HCT116 (cell line): Measurements from ENCODE around the gene RPL39L. TPM values are rescaled to one million over a fixed set of nuclear protein-coding genes. Genes with fewer than 3 reads are reported as not detected.

Source experiments
- ATAC-seq: fragments of 200-7000 bp; cut with Tn5 transposase; 2 replicates; pipeline ENCODE4 v1.9.1; 2020; ENCODE audit warnings: mild to moderate bottlenecking, moderate library complexity
- BruUV-seq: library from RNA; stranded (reverse); fragments of 400-500 nt; replicated peaks from 2 replicates; lab custom pipeline; 2021; lab: Mats Ljungman, UMichigan
- CTCF ChIA-PET: fragments of 300-600 bp; sonication (Branson Sonifier 250); formaldehyde crosslinking; loops from one replicate; lab custom pipeline; 2021; ENCODE audit warnings: antibody characterized with exemption; lab: Charles Lee
- POLR2A ChIA-PET: fragments of 300-600, 350-600 bp; sonication (Branson Sonifier 250); formaldehyde crosslinking; loops from one replicate; lab custom pipeline; 2021; ENCODE audit warnings: antibody characterized with exemption; lab: Charles Lee
- RAD21 ChIA-PET, 2 experiments: fragments of 300-600 bp; sonication (Branson Sonifier 250); formaldehyde crosslinking; loops; one replicate each; lab custom pipeline; 2023; ENCODE audit warnings: low total read pairs in 2 of 2; ENCODE audit not compliant: uncharacterized antibody in 2 of 2, unreplicated experiment in 2 of 2, low non-redundant PET in 1 of 2; lab: Charles Lee
- DNase-seq: peaks from one replicate; pipeline ENCODE4 v3.0.0-alpha.2; 2010; ENCODE audit warnings: low read depth, low spot score
- H2AFZ ChIP-seq: fragments of 200-600 bp; shearing (Covaris generic), sonication (generic); 2 replicates; pipeline ENCODE4 v1.6.1; 2017; ENCODE audit warnings: low read depth, mixed run types, mixed read lengths, antibody characterized with exemption, low read length; ENCODE audit not compliant: poor library complexity, severe bottlenecking
- H3K27ac ChIP-seq: 2 replicates; pipeline ENCODE4 v1.5.1; 2012; ENCODE audit warnings: low read depth, low read length
- H3K27me3 ChIP-seq: fragments of 200-600 bp; sonication (generic); 2 replicates; pipeline ENCODE4 v1.6.1; 2016; ENCODE audit warnings: mixed run types, low read length, mixed read lengths; ENCODE audit not compliant: insufficient read depth
- H3K36me3 ChIP-seq, 2 experiments: fragments of 200-500 bp in 1 of 2; fragments of 200-600 bp in 1 of 2; sonication (Bioruptor generic) in 1 of 2; sonication (generic) in 1 of 2; 2 replicates each; pipeline versions ENCODE4 v1.5.1 to v1.6.1; 2014 to 2016; ENCODE audit warnings: low read length in 2 of 2, inconsistent platforms in 1 of 2, mixed read lengths in 1 of 2, mixed run types in 1 of 2; ENCODE audit not compliant: insufficient read depth in 2 of 2, control insufficient read depth in 1 of 2
- H3K4me1 ChIP-seq, 2 experiments: fragments of 200-600 bp in 1 of 2; sonication (generic) in 1 of 2; 2 replicates each; pipeline versions ENCODE4 v1.5.1 to v1.6.1; 2012 to 2017; ENCODE audit warnings: low read length in 2 of 2, inconsistent platforms in 1 of 2, mild to moderate bottlenecking in 1 of 2, mixed read lengths in 1 of 2, mixed run types in 1 of 2, moderate library complexity in 1 of 2; ENCODE audit not compliant: insufficient read depth in 2 of 2, control insufficient read depth in 1 of 2
- H3K4me2 ChIP-seq: fragments of 200-600 bp; sonication (generic); 2 replicates; pipeline ENCODE4 v1.6.1; 2017; ENCODE audit warnings: mixed run types, low read length, mixed read lengths
- H3K4me3 ChIP-seq, 2 experiments: fragments of 200-600 bp in 1 of 2; sonication (generic) in 1 of 2; replicated peaks in 1 of 2; 2 replicates each; pipeline ENCODE4 v1.5.1; 2011 to 2016; ENCODE audit warnings: low read length in 2 of 2, control low read depth in 1 of 2, low read depth in 1 of 2, mild to moderate bottlenecking in 1 of 2, mixed read lengths in 1 of 2, mixed run types in 1 of 2
- H3K79me2 ChIP-seq: fragments of 200-600 bp; sonication (generic); 2 replicates; pipeline ENCODE4 v1.6.1; 2017; ENCODE audit warnings: mild to moderate bottlenecking, mixed run types, low read length, moderate library complexity, mixed read lengths; ENCODE audit not compliant: insufficient read depth
- H3K9ac ChIP-seq: fragments of 200-600 bp; sonication (generic); 2 replicates; pipeline ENCODE4 v1.6.1; 2016; ENCODE audit warnings: low read length, mixed read lengths
- H3K9me2 ChIP-seq: fragments of 200-600 bp; sonication (generic), shearing (Covaris generic); 2 replicates; pipeline ENCODE4 v1.6.1; 2017; ENCODE audit warnings: mixed run types, mild to moderate bottlenecking, moderate library complexity; ENCODE audit not compliant: insufficient read depth
- H3K9me3 ChIP-seq, 2 experiments: fragments of 200-500 bp in 1 of 2; fragments of 200-600 bp in 1 of 2; sonication (Bioruptor generic) in 1 of 2; sonication (generic) in 1 of 2; 2 replicates each; pipeline ENCODE4 v1.6.1; 2014 to 2017; ENCODE audit warnings: low read length in 2 of 2, mixed read lengths in 2 of 2, inconsistent platforms in 1 of 2, low read depth in 1 of 2, mild to moderate bottlenecking in 1 of 2, mixed run types in 1 of 2, moderate library complexity in 1 of 2; ENCODE audit not compliant: control insufficient read depth in 1 of 2, insufficient read depth in 1 of 2
- H4K20me1 ChIP-seq: fragments of 200-600 bp; sonication (generic), shearing (Covaris generic); 2 replicates; pipeline ENCODE4 v1.6.1; 2017; ENCODE audit warnings: mixed run types, mild to moderate bottlenecking, moderate library complexity; ENCODE audit not compliant: insufficient read depth
- ATF3 ChIP-seq: IDR thresholded peaks from 2 replicates; pipeline ENCODE4 v1.6.1; 2012
- CBX3 ChIP-seq: IDR thresholded peaks from 2 replicates; pipeline ENCODE4 v1.6.1; 2012; ENCODE audit warnings: low read depth
- EGR1 ChIP-seq: IDR thresholded peaks from 2 replicates; pipeline ENCODE4 v1.6.1; 2012; ENCODE audit warnings: low read depth
- EZH2phosphoT487 ChIP-seq: fragments of 200-600 bp; IDR thresholded peaks from 2 replicates; pipeline ENCODE4 v1.6.1; 2018; ENCODE audit warnings: antibody characterized with exemption, borderline replicate concordance
- MAX ChIP-seq: IDR thresholded peaks from 2 replicates; pipeline ENCODE4 v1.6.1; 2012
- RAD21 ChIP-seq: IDR thresholded peaks from 2 replicates; pipeline ENCODE4 v1.6.1; 2012; ENCODE audit warnings: low read depth, mild to moderate bottlenecking
- SP1 ChIP-seq: IDR thresholded peaks from 2 replicates; pipeline ENCODE4 v1.6.1; 2012; ENCODE audit warnings: low read depth
- YY1 ChIP-seq: IDR thresholded peaks from 2 replicates; pipeline ENCODE4 v1.6.1; 2011; ENCODE audit warnings: low read length, low read depth, moderate library complexity, mild to moderate bottlenecking; ENCODE audit not compliant: insufficient replicate concordance; ENCODE audit errors: extremely low read depth
- ZBTB33 ChIP-seq: IDR thresholded peaks from 2 replicates; pipeline ENCODE4 v1.6.1; 2011; ENCODE audit warnings: mild to moderate bottlenecking, low read length, moderate library complexity; ENCODE audit not compliant: insufficient replicate concordance; ENCODE audit errors: extremely low read depth
- ZFX ChIP-seq: fragments of 450-650 bp; IDR thresholded peaks from 2 replicates; pipeline ENCODE4 v1.6.1; 2017
- ZNF274 ChIP-seq: fragments of 200-500 bp; sonication (Bioruptor generic); IDR thresholded peaks from 2 replicates; pipeline ENCODE4 v1.6.1; 2014; ENCODE audit warnings: mild to moderate bottlenecking, low read depth, low read length, inconsistent platforms
- intact Hi-C: fragments of 100-400 bp; cut with micrococcal nuclease; formaldehyde crosslinking; loops from 2 replicates; pipeline ENCODE4 v1.10.0; 2022
- total RNA-seq: library from RNA; stranded (reverse); gene quantifications from one replicate; pipeline ENCODE4 v1.2.1, GENCODE V29; 2021; ENCODE audit not compliant: unreplicated experiment

RPL39L gene
- total RNA-seq, 1 experiment from 2014 or later, result not detected

- ChIA-PET RAD21 (no interaction called here), CTCF (no interaction called here), POLR2A (no interaction called here)
- ATAC-seq (no peak), DNase-seq (no peak)
- no peaks in the 10 kb centered on the region for H3K9me3 ChIP-seq
- H3K27me3 ChIP-seq, result no peaks in the 10 kb centered on the region
- no TSS peak for BruUV-seq
- no peaks in the 10 kb centered on the region for H4K20me1 ChIP-seq
- no peak overlapping the region for H2AFZ ChIP-seq
- no peak overlapping the region for H3K27ac ChIP-seq
- intact Hi-C loops, result no loop called here
- H3K79me2 ChIP-seq, result no peaks in the 10 kb centered on the region
- no peak overlapping the region for H3K9ac ChIP-seq
- H3K4me2 ChIP-seq, result no peak overlapping the region
- TF ChIP-seq EZH2phosphoT487 (no peak), YY1 (no peak), ATF3 (no peak), ZFX (no peak), RAD21 (no peak), EGR1 (no peak), SP1 (no peak), CBX3 (no peak), MAX (no peak), ZNF274 (no peak), ZBTB33 (no peak)
- H3K4me1 ChIP-seq, result no peaks in the 10 kb centered on the region
- H3K4me3 ChIP-seq, result no peak overlapping the region
- no peaks in the 10 kb centered on the region for H3K36me3 ChIP-seq
- H3K9me2 ChIP-seq, result no peaks in the 10 kb centered on the region
These were observed 58.4 kb downstream of the RPL39L start for GRCh38 chr3:187080799-187081450.
